HUES48 (cell line): ENCODE results near the gene MFAP4.

ENCODE experiments used
- H3K27ac ChIP-seq: one replicate; pipeline ENCODE4 v1.7.0; 2013; ENCODE audit warnings: low read depth, low read length, inconsistent platforms
- H3K27me3 ChIP-seq: 2 replicates; pipeline ENCODE4 v1.6.1; 2013; ENCODE audit warnings: mild to moderate bottlenecking, low read length; ENCODE audit not compliant: control insufficient read depth, insufficient read depth
- H3K36me3 ChIP-seq: 2 replicates; pipeline ENCODE4 v1.6.1; 2013; ENCODE audit warnings: low read length; ENCODE audit not compliant: control insufficient read depth, insufficient read depth
- H3K4me1 ChIP-seq: 2 replicates; pipeline ENCODE4 v1.6.1; 2013; ENCODE audit warnings: mild to moderate bottlenecking, low read length; ENCODE audit not compliant: control insufficient read depth, insufficient read depth
- H3K4me3 ChIP-seq: 2 replicates; pipeline ENCODE4 v1.5.1; 2013; ENCODE audit warnings: mild to moderate bottlenecking, low read depth, low read length
- H3K9ac ChIP-seq: 2 replicates; pipeline ENCODE4 v1.6.1; 2013; ENCODE audit warnings: mild to moderate bottlenecking, low read depth, low read length, moderate library complexity
- H3K9me3 ChIP-seq: 2 replicates; pipeline ENCODE4 v1.6.1; 2013; ENCODE audit warnings: low read length; ENCODE audit not compliant: control insufficient read depth, insufficient read depth

Gene MFAP4

GRCh38 chr17:19368229-19368628, 18.8 kb downstream of the MFAP4 start:
- Histone ChIP-seq H3K27me3 (0 out of 2 replicates have a peak, but pooled peaks cover 2% of the 10 kb centered on the region), H3K36me3 (no peaks in the 10 kb centered on the region), H3K4me3 (no peak overlapping the region), H3K9ac (no peak overlapping the region), H3K9me3 (no peaks in the 10 kb centered on the region), H3K4me1 (no peaks in the 10 kb centered on the region), H3K27ac (no peak overlapping the region)

GRCh38 chr17:19366637-19366972, 20.4 kb downstream of the MFAP4 start:
- peaks cover 4% of the 10 kb centered on the region for H3K4me1 ChIP-seq
- no peak overlapping the region for H3K9ac ChIP-seq
- no peaks in the 10 kb centered on the region for H3K9me3 ChIP-seq

GRCh38 chr17:19365833-19366636, 21.0 kb downstream of the MFAP4 start:
- H3K4me1 ChIP-seq = peaks cover 4% of the 10 kb centered on the region
- no peak overlapping the region for H3K27ac ChIP-seq
- H3K36me3 ChIP-seq = no peaks in the 10 kb centered on the region
- no peak overlapping the region for H3K4me3 ChIP-seq
- H3K27me3 ChIP-seq = 0 out of 2 replicates have a peak, but pooled peaks cover 2% of the 10 kb centered on the region
- H3K9me3 ChIP-seq = no peaks in the 10 kb centered on the region
- H3K9ac ChIP-seq = no peak overlapping the region

More at GRCh38 chr17:19366637-19366972, 20.4 kb downstream of the MFAP4 start:
- no peaks in the 10 kb centered on the region for H3K36me3 ChIP-seq
- H3K27me3 ChIP-seq = 0 out of 2 replicates have a peak, but pooled peaks cover 2% of the 10 kb centered on the region
- H3K4me3 ChIP-seq = no peak overlapping the region
- no peak overlapping the region for H3K27ac ChIP-seq

- Histone ChIP-seq H3K9ac (no peak overlapping the region), H3K27me3 (0 out of 2 replicates have a peak, but pooled peaks cover 2% of the 10 kb centered on the region), H3K36me3 (no peaks in the 10 kb centered on the region), H3K27ac (no peak overlapping the region), H3K4me1 (peaks cover 4% of the 10 kb centered on the region), H3K9me3 (no peaks in the 10 kb centered on the region), H3K4me3 (no peak overlapping the region)
Observed at GRCh38 chr17:19365499-19365817, 21.5 kb downstream of the MFAP4 start.

GRCh38 chr17:19364699-19365498, 22.1 kb downstream of the MFAP4 start:
- Histone ChIP-seq H3K4me1 (peaks cover 4% of the 10 kb centered on the region), H3K27ac (no peak overlapping the region), H3K9me3 (no peaks in the 10 kb centered on the region), H3K9ac (no peak overlapping the region), H3K4me3 (no peak overlapping the region), H3K27me3 (0 out of 2 replicates have a peak, but pooled peaks cover 2% of the 10 kb centered on the region), H3K36me3 (no peaks in the 10 kb centered on the region)

- H3K9ac ChIP-seq = no peak overlapping the region
- H3K9me3 ChIP-seq = no peaks in the 10 kb centered on the region
- H3K36me3 ChIP-seq = peaks cover 6% of the 10 kb centered on the region; the same call in 1 of the 2 replicates
- peaks cover 4% of the 10 kb centered on the region for H3K4me1 ChIP-seq
- 0 out of 2 replicates have a peak, but pooled peaks cover 2% of the 10 kb centered on the region for H3K27me3 ChIP-seq
- H3K27ac ChIP-seq = no peak overlapping the region
- no peak overlapping the region for H3K4me3 ChIP-seq
Observed at GRCh38 chr17:19363460-19364035, 23.4 kb downstream of the MFAP4 start.

GRCh38 chr17:19363114-19363438, 23.9 kb downstream of the MFAP4 start:
- Histone ChIP-seq H3K4me1 (peaks cover 4% of the 10 kb centered on the region), H3K27me3 (0 out of 2 replicates have a peak, but pooled peaks cover 2% of the 10 kb centered on the region), H3K9ac (no peak overlapping the region), H3K27ac (peak overlapping the region; percentile 64), H3K4me3 (peak overlapping the region; percentile 85; the same call in 1 of the 2 replicates), H3K36me3 (peaks cover 11% of the 10 kb centered on the region; the same call in 1 of the 2 replicates), H3K9me3 (no peaks in the 10 kb centered on the region)

- Histone ChIP-seq H3K9ac (peak within 1 kb of the TSS; percentile 46), H3K9me3 (no peaks in the 10 kb centered on the region), H3K27ac (peak within 1 kb of the TSS; percentile 64), H3K4me3 (peak within 1 kb of the TSS; percentile 85), H3K27me3 (0 out of 2 replicates have a peak, but pooled peaks cover 2% of the 10 kb centered on the region), H3K36me3 (peaks cover 16% of the 10 kb centered on the region; the same call in 1 of the 2 replicates), H3K4me1 (peaks cover 4% of the 10 kb centered on the region)
Observed at GRCh38 chr17:19362277-19363113, 24.5 kb downstream of the MFAP4 start, which contains the start of gene B9D1. Gene B9D1, minus strand, starts transcription at chr17:19362723. Its CDS starts 154 bp downstream, at chr17:19362569.

GRCh38 chr17:19361944-19362276, 25.1 kb downstream of the MFAP4 start:
- peak overlapping the region; percentile 85 for H3K4me3 ChIP-seq
- peaks cover 22% of the 10 kb centered on the region; the same call in 1 of the 2 replicates for H3K36me3 ChIP-seq
- peak overlapping the region; percentile 22; the same call in 1 of the 2 replicates for H3K9ac ChIP-seq
- H3K4me1 ChIP-seq = peaks cover 4% of the 10 kb centered on the region
- H3K27ac ChIP-seq = no peak overlapping the region
- H3K27me3 ChIP-seq = 0 out of 2 replicates have a peak, but pooled peaks cover 2% of the 10 kb centered on the region
- H3K9me3 ChIP-seq = no peaks in the 10 kb centered on the region

- Histone ChIP-seq H3K27ac (no peak overlapping the region), H3K27me3 (0 out of 2 replicates have a peak, but pooled peaks cover 2% of the 10 kb centered on the region), H3K4me1 (peaks cover 4% of the 10 kb centered on the region), H3K9me3 (no peaks in the 10 kb centered on the region), H3K4me3 (peak overlapping the region; percentile 85; the same call in 1 of the 2 replicates), H3K9ac (no peak overlapping the region), H3K36me3 (peaks cover 27% of the 10 kb centered on the region; the same call in 1 of the 2 replicates)
Observed at GRCh38 chr17:19361326-19361725, 25.7 kb downstream of the MFAP4 start.
